Activated naive CD8-positive, alpha-beta T cell treated with anti-CD3 and anti-CD28 coated beads, Interleukin-2, amount 50 U/mL, for 24 hours (primary cell): ENCODE results near the gene STK24.

Experiments used
- ATAC-seq: fragments of 150-1000 bp; cut with Tn5 transposase; one replicate; pipeline ENCODE4 v1.10.0; 2021
- DNase-seq: peaks from one replicate; pipeline ENCODE4 v3.0.0; 2021
- H3K27ac Mint-ChIP-seq: one replicate; pipeline ENCODE4 v1.8.0; 2021; ENCODE audit warnings: mild to moderate bottlenecking, mixed read lengths
- H3K27me3 Mint-ChIP-seq: one replicate; pipeline ENCODE4 v1.8.0; 2021; ENCODE audit warnings: mixed read lengths
- H3K36me3 Mint-ChIP-seq: one replicate; pipeline ENCODE4 v1.8.0; 2021; ENCODE audit warnings: low read depth, mixed read lengths
- H3K4me1 Mint-ChIP-seq: one replicate; pipeline ENCODE4 v1.8.0; 2021; ENCODE audit warnings: mixed read lengths
- H3K4me3 Mint-ChIP-seq: one replicate; pipeline ENCODE4 v1.8.0; 2021; ENCODE audit warnings: mild to moderate bottlenecking, moderate library complexity, mixed read lengths
- H3K9me3 Mint-ChIP-seq: one replicate; pipeline ENCODE4 v1.8.0; 2021; ENCODE audit warnings: mixed read lengths

STK24 gene

GRCh38 chr13:98409281-98409680 is 167.6 kb downstream of the STK24 start:
- ATAC-seq = no peak
- Mint-ChIP-seq H3K27me3 (peaks cover 3% of the 10 kb centered on the region), H3K4me3 (no peak overlapping the region)

DNA sequence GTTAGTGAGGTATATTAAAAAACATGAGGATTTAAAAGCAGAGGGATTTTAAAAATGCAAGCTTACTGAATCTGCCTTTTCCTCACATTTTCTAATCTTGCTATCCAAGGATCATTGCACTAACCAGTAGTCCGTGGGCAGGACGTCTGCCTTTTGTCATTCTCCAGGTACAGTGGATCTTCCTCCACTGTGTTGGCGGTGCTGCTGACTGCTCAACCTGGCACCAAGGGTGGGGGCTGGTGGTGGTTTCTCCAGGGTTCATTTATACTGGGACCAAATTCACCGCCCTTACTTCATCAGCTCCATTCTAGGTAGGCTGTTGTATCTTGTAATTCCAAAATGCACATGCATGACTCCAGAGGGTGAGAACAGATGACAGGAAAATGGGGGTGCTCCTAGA is 169.3 kb downstream of the STK24 start:
- peaks cover 3% of the 10 kb centered on the region for H3K27me3 Mint-ChIP-seq
- no peaks in the 10 kb centered on the region for H3K9me3 Mint-ChIP-seq
- H3K27ac Mint-ChIP-seq = no peak overlapping the region
- H3K4me3 Mint-ChIP-seq = no peak overlapping the region
- no peak for DNase-seq
- no peaks in the 10 kb centered on the region for H3K36me3 Mint-ChIP-seq
- peaks cover 7% of the 10 kb centered on the region for H3K4me1 Mint-ChIP-seq
- no peak for ATAC-seq

More at GRCh38 chr13:98409281-98409680, 167.6 kb downstream of the STK24 start:
- Mint-ChIP-seq H3K36me3 (no peaks in the 10 kb centered on the region), H3K27ac (no peak overlapping the region), H3K4me1 (peaks cover 7% of the 10 kb centered on the region), H3K9me3 (no peaks in the 10 kb centered on the region)
- no peak for DNase-seq

DNA sequence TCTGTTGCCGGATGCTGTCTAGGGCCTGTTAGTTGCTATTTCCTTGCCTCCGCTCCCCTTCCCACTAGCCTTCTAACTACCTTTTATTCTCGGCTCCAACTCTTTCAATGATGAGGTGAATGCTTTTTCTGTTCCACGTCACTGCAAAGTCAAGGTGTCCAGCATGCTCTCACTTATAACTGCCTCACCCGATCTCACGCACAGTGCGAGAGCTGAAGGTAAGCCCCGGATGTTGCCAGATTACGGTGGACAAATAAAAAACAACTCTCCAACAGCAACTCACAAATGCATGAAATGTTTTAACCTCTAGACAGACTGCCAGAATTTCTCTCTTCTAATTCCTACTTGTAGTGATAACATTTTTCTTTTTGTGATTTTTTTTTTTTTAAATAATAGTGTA is 169.9 kb downstream of the STK24 start:
- no peaks in the 10 kb centered on the region for H3K9me3 Mint-ChIP-seq
- no peak for ATAC-seq
- H3K27me3 Mint-ChIP-seq = peaks cover 3% of the 10 kb centered on the region
- DNase-seq = no peak
- no peak overlapping the region for H3K27ac Mint-ChIP-seq
- H3K36me3 Mint-ChIP-seq = no peaks in the 10 kb centered on the region
- peaks cover 4% of the 10 kb centered on the region for H3K4me1 Mint-ChIP-seq
- no peak overlapping the region for H3K4me3 Mint-ChIP-seq

GRCh38 chr13:98406427-98406826 is 170.5 kb downstream of the STK24 start:
- no peaks in the 10 kb centered on the region for H3K4me1 Mint-ChIP-seq
- no peak overlapping the region for H3K27ac Mint-ChIP-seq
- DNase-seq = no peak
- peaks cover 3% of the 10 kb centered on the region for H3K27me3 Mint-ChIP-seq
- no peak overlapping the region for H3K4me3 Mint-ChIP-seq
- no peaks in the 10 kb centered on the region for H3K36me3 Mint-ChIP-seq
- ATAC-seq = no peak
- H3K9me3 Mint-ChIP-seq = no peaks in the 10 kb centered on the region

- no peak overlapping the region for H3K4me3 Mint-ChIP-seq
- no peaks in the 10 kb centered on the region for H3K36me3 Mint-ChIP-seq
- no peaks in the 10 kb centered on the region for H3K9me3 Mint-ChIP-seq
- DNase-seq (no peak), ATAC-seq (no peak)
- H3K4me1 Mint-ChIP-seq = no peaks in the 10 kb centered on the region
- H3K27ac Mint-ChIP-seq = no peak overlapping the region
- H3K27me3 Mint-ChIP-seq = peaks cover 3% of the 10 kb centered on the region
Observed at GRCh38 chr13:98405690-98406344, 171.1 kb downstream of the STK24 start.

GRCh38 chr13:98405107-98405571 is 171.8 kb downstream of the STK24 start:
- Mint-ChIP-seq H3K27me3 (peaks cover 3% of the 10 kb centered on the region), H3K27ac (no peak overlapping the region), H3K4me3 (no peak overlapping the region), H3K9me3 (no peaks in the 10 kb centered on the region), H3K36me3 (no peaks in the 10 kb centered on the region), H3K4me1 (no peaks in the 10 kb centered on the region)
- no peak for ATAC-seq
- no peak for DNase-seq

DNA sequence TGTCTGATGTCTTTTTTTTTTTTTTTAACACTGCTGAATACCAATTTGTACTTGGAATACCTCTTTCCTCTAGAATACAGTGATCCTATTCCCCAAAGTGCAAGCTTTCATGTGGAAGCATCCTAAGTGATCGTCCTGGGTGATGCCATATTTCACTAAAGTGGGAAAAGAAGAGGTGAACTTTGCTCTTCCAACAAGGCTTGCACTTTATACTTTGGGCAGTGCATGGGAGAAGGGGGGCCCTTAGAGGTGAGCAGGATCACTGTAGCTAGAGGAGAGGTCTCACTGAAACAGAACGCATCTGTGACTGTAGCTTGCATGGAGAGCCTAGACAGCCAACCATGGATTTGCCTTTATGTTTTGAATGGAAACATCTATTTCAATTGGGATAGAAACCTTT is 173.8 kb downstream of the STK24 start:
- ATAC-seq (no peak), DNase-seq (no peak)
- H3K4me1 Mint-ChIP-seq = no peaks in the 10 kb centered on the region
- H3K36me3 Mint-ChIP-seq = no peaks in the 10 kb centered on the region
- no peak overlapping the region for H3K27ac Mint-ChIP-seq
- no peak overlapping the region for H3K4me3 Mint-ChIP-seq
- no peaks in the 10 kb centered on the region for H3K9me3 Mint-ChIP-seq
- peaks cover 3% of the 10 kb centered on the region for H3K27me3 Mint-ChIP-seq

- no peaks in the 10 kb centered on the region for H3K9me3 Mint-ChIP-seq
- ATAC-seq (no peak), DNase-seq (no peak)
- no peak overlapping the region for H3K4me3 Mint-ChIP-seq
- no peak overlapping the region for H3K27ac Mint-ChIP-seq
- no peaks in the 10 kb centered on the region for H3K36me3 Mint-ChIP-seq
- H3K4me1 Mint-ChIP-seq = no peaks in the 10 kb centered on the region
- H3K27me3 Mint-ChIP-seq = peaks cover 6% of the 10 kb centered on the region
Observed at GRCh38 chr13:98401934-98402333, 175.0 kb downstream of the STK24 start.

- H3K27me3 Mint-ChIP-seq = peaks cover 3% of the 10 kb centered on the region
- H3K4me3 Mint-ChIP-seq = no peak overlapping the region
- no peak for ATAC-seq
- no peak overlapping the region for H3K27ac Mint-ChIP-seq
- no peaks in the 10 kb centered on the region for H3K4me1 Mint-ChIP-seq
- H3K36me3 Mint-ChIP-seq = no peaks in the 10 kb centered on the region
- DNase-seq = no peak
- H3K9me3 Mint-ChIP-seq = no peaks in the 10 kb centered on the region
Observed at GRCh38 chr13:98399756-98400155, 177.2 kb downstream of the STK24 start.

- no peak overlapping the region for H3K4me3 Mint-ChIP-seq
Observed at GRCh38 chr13:98398581-98398980, 178.3 kb downstream of the STK24 start.

DNA sequence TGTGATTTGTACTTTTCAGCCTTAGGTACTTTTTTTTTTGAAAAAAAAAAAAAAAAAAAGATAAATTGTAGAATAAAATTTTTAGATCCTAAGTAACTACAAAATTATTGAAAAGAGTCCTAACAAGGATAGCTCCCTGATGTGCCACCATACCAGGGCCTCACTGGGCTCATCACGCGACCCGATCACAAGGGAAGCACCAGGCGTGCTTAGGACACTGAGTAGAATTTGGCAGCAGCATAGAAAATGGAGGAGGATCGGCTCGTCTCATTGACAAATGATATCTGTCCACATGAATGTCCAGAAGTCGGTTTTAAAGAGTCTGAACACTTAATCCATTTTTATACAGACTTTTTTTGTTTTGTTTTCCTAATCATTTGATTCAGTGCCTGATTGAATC is 179.0 kb downstream of the STK24 start:
- Mint-ChIP-seq H3K27ac (no peak overlapping the region), H3K4me1 (no peaks in the 10 kb centered on the region), H3K4me3 (no peak overlapping the region), H3K27me3 (peaks cover 3% of the 10 kb centered on the region), H3K36me3 (no peaks in the 10 kb centered on the region), H3K9me3 (no peaks in the 10 kb centered on the region)
- DNase-seq (no peak), ATAC-seq (no peak)

More at GRCh38 chr13:98398581-98398980, 178.3 kb downstream of the STK24 start:
- H3K4me1 Mint-ChIP-seq = no peaks in the 10 kb centered on the region
- H3K9me3 Mint-ChIP-seq = no peaks in the 10 kb centered on the region
- peaks cover 3% of the 10 kb centered on the region for H3K27me3 Mint-ChIP-seq
- no peak overlapping the region for H3K27ac Mint-ChIP-seq
- DNase-seq (no peak), ATAC-seq (no peak)
- no peaks in the 10 kb centered on the region for H3K36me3 Mint-ChIP-seq

DNA sequence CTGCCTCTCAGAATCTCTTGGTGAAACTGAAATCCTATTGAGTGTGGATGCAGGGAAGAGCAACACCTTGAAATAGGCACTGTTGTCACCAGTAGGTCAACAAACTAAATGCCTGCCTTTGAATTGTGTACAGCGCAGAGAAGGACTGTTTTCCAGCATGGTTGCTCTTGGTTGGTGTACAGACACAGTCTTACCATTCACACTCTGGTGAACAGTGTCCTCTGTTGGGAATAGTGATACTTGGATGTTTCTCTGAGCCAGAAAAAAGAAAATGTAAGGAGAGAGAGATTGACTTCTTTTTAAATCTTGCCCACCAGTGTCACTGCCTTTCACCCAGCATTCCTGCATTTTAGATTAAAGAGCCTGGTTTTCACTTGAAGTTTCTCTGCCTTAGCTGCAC is 179.7 kb downstream of the STK24 start:
- DNase-seq = no peak
- Mint-ChIP-seq H3K9me3 (no peaks in the 10 kb centered on the region), H3K4me3 (no peak overlapping the region), H3K36me3 (no peaks in the 10 kb centered on the region), H3K27me3 (peaks cover 3% of the 10 kb centered on the region), H3K27ac (no peak overlapping the region), H3K4me1 (no peaks in the 10 kb centered on the region)
- no peak for ATAC-seq

GRCh38 chr13:98396071-98396710 is 180.7 kb downstream of the STK24 start:
- Mint-ChIP-seq H3K4me1 (no peaks in the 10 kb centered on the region), H3K27me3 (peaks cover 3% of the 10 kb centered on the region), H3K4me3 (no peak overlapping the region), H3K27ac (no peak overlapping the region), H3K9me3 (no peaks in the 10 kb centered on the region), H3K36me3 (no peaks in the 10 kb centered on the region)
- no peak for DNase-seq
- ATAC-seq = no peak
